ENCODE measurements around the gene SORCS2.

DNA sequence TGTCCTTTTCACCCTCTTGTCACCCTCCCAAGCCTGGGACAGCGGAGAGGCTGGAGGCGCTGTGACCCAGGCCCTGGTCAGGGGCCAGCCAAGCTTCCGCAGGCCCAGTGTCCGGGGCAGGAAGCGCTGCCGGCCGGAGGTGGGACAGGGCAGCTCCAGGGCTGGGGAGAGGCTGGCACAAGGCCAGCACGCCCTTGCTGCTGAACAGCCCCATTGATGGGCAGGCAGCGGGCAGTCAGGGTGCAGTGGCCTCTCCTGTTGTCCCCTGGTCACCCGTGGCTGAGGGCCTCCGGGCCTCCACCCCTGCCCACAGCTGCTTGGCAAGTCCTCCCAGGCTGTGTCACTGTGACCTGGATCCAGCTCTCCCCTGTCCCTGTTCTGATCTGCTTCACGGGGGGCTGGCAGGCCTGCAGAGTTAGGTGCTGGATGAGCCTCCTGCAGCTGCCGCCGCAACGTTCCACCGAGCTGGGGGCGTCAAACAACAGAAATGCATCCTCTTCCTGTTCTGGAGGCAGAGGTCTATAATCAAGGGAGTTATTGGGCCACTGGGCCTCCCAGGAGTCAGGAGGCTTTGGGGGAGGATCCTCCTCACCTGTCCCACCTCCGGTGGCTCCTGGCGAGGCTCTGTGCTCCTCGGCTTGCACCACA, 134.5 kb downstream of the SORCS2 start:
- no peak for TF ChIP-seq EZH2 (IDR thresholded peaks at IDR 0.05; ENCODE audit: insufficient read depth, poor library complexity, severe bottlenecking)
- no peak for TF ChIP-seq EZH2phosphoT487 (IDR thresholded peaks at IDR 0.05; ENCODE audit: insufficient read depth, low read depth)

Measured in GM23248 (cell line).